ENCODE results near the gene FAM131A.

DNA sequence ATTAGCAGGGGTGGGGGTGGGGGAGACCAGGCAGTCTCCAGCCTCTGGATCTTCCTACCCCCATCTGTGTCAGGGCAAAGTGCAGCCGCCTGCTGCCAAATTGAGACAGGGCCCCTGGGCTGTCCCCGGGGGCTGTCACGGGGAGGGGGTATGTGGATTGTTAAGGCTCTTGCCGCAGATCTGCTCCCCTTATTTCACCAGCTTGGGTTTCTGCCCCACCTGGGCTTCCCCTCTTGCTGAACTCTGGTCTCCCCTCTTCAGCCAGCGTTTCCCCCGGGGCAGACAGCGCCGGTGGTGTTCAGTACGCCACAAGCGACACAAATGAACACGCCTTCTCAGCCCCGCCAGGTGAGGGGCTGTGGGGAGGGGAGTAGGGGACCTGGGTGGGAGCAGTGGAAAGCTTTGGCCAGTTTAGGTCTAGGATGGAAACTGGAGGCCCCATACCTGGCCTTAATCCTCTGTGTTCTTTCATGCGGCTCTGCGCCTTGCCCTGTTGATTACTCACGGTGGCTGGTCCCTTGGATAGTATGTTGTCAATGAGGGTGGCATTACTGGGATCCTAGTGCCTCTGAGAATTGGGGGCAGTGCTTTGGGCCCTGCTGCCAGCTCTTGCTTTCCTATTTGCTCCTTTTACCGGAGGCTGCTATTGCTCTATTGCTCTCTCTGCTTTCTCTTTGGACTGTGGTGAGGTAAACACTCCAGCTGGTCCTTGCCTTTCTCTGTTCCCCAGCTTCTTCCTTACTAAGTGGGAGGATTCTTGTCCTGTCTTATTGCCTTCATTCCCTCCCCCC lies 21.3 kb upstream of the FAM131A start:
- no peak for TF ChIP-seq POLR2A (IDR thresholded peaks at IDR 0.05)
- TF ChIP-seq, protein P1, sequence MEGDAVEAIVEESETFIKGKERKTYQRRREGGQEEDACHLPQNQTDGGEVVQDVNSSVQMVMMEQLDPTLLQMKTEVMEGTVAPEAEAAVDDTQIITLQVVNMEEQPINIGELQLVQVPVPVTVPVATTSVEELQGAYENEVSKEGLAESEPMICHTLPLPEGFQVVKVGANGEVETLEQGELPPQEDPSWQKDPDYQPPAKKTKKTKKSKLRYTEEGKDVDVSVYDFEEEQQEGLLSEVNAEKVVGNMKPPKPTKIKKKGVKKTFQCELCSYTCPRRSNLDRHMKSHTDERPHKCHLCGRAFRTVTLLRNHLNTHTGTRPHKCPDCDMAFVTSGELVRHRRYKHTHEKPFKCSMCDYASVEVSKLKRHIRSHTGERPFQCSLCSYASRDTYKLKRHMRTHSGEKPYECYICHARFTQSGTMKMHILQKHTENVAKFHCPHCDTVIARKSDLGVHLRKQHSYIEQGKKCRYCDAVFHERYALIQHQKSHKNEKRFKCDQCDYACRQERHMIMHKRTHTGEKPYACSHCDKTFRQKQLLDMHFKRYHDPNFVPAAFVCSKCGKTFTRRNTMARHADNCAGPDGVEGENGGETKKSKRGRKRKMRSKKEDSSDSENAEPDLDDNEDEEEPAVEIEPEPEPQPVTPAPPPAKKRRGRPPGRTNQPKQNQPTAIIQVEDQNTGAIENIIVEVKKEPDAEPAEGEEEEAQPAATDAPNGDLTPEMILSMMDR (IDR thresholded peaks at IDR 0.05 in 8 of 11, conservative IDR thresholded peaks at IDR 0.05 in 3 of 11) = no peak
- TF ChIP-seq POLR2AphosphoS5 (IDR thresholded peaks at IDR 0.05) = no peak
